ENCODE results near the gene MREG.
"Not testable (repeated sequence)": the region's sequence is repeated elsewhere in the genome, so short reads cannot be mapped to it uniquely, and the experiment has no call there.

MREG gene

DNA sequence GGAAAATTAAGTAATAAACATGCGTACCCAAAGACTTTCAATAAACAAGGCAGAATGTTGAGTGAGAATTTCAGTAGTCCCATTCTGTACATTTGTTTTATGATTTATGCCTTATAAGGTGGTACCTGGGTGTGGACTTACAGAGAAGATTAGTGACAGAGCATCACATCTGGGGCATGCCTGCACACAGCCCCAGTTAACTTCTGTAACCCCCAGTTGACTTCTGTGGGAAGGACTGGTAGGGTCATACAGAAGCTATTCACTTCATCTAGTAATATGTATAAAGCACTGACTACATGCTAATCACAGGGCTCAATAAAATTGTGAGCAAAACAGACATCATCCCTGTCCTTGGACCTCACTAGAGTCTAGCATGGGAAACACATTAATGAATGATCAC lies 16.1 kb downstream of the MREG start:
- Histone ChIP-seq H3K79me2 (ENCODE audit: low read length) (peaks cover 65% of the 10 kb centered on the region), H3K9me2 (replicated peaks; ENCODE audit: insufficient read depth, low read length) (no peaks in the 10 kb centered on the region), H3K27me3 (replicated peaks; ENCODE audit: insufficient read depth, low read length) (no peaks in the 10 kb centered on the region), H3F3A (ENCODE audit: insufficient read depth, low read length) (no peaks in the 10 kb centered on the region), H2AFZ (ENCODE audit: low read length) (no peak overlapping the region), H3K9me3 (replicated peaks; ENCODE audit: insufficient read depth, low read length) (no peaks in the 10 kb centered on the region), H3K9ac (ENCODE audit: low read length) (no peak overlapping the region), H3K27ac (ENCODE audit: low read length) (no peak overlapping the region), H3K4me2 (ENCODE audit: low read depth, low read length) (no peak overlapping the region), H3K4me3 (ENCODE audit: low read length) (no peak overlapping the region), H3K36me3 (replicated peaks; ENCODE audit: insufficient read depth, low read length) (peaks cover 8% of the 10 kb centered on the region; the same call in 1 of the 2 replicates), H3K4me1 (ENCODE audit: low read length) (no peaks in the 10 kb centered on the region), H4K20me1 (ENCODE audit: insufficient read depth, low read length) (no peaks in the 10 kb centered on the region)
- no peak for TF ChIP-seq EZH2 (optimal IDR thresholded peaks at IDR 0.05; ENCODE audit: low read depth, low read length)
- TF ChIP-seq CTCF (IDR thresholded peaks at IDR 0.05; ENCODE audit: low read length) = no peak
- TF ChIP-seq EZH2phosphoT487 (IDR thresholded peaks at IDR 0.05; ENCODE audit: low read length) = no peak
- no peak for DNase-seq

- H3K27me3 ChIP-seq (replicated peaks; ENCODE audit: insufficient read depth, low read length) = no peaks in the 10 kb centered on the region
- DNase-seq = no peak
- H3F3A ChIP-seq (ENCODE audit: insufficient read depth, low read length) = no peaks in the 10 kb centered on the region
- H3K4me3 ChIP-seq (ENCODE audit: low read length) = no peak overlapping the region
- H3K9me3 ChIP-seq (replicated peaks; ENCODE audit: insufficient read depth, low read length) = no peaks in the 10 kb centered on the region
- H3K27ac ChIP-seq (ENCODE audit: low read length) = no peak overlapping the region
- H3K4me2 ChIP-seq (ENCODE audit: low read depth, low read length) = no peak overlapping the region
- peaks cover 8% of the 10 kb centered on the region; the same call in 1 of the 2 replicates for H3K36me3 ChIP-seq (replicated peaks; ENCODE audit: insufficient read depth, low read length)
- H4K20me1 ChIP-seq (ENCODE audit: insufficient read depth, low read length) = no peaks in the 10 kb centered on the region
- no peaks in the 10 kb centered on the region for H3K4me1 ChIP-seq (ENCODE audit: low read length)
- H3K9me2 ChIP-seq (replicated peaks; ENCODE audit: insufficient read depth, low read length) = no peaks in the 10 kb centered on the region
- no peak overlapping the region for H3K9ac ChIP-seq (ENCODE audit: low read length)
- H3K79me2 ChIP-seq (ENCODE audit: low read length) = peaks cover 63% of the 10 kb centered on the region
- TF ChIP-seq EZH2 (optimal IDR thresholded peaks at IDR 0.05; ENCODE audit: low read depth, low read length) (no peak), EZH2phosphoT487 (IDR thresholded peaks at IDR 0.05; ENCODE audit: low read length) (no peak), CTCF (IDR thresholded peaks at IDR 0.05; ENCODE audit: low read length) (no peak)
- no peak overlapping the region for H2AFZ ChIP-seq (ENCODE audit: low read length)
These were observed 18.4 kb downstream of the MREG start for GRCh38 chr2:215994911-215995310.

- not testable (repeated sequence) for H3K4me1 ChIP-seq (ENCODE audit: low read length); H3K9me2 ChIP-seq (replicated peaks; ENCODE audit: insufficient read depth, low read length); H2AFZ ChIP-seq (ENCODE audit: low read length); H3K36me3 ChIP-seq (replicated peaks; ENCODE audit: insufficient read depth, low read length); H3F3A ChIP-seq (ENCODE audit: insufficient read depth, low read length); DNase-seq; H3K9ac ChIP-seq (ENCODE audit: low read length); H3K27ac ChIP-seq (ENCODE audit: low read length); H3K4me3 ChIP-seq (ENCODE audit: low read length); H3K9me3 ChIP-seq (replicated peaks; ENCODE audit: insufficient read depth, low read length); H4K20me1 ChIP-seq (ENCODE audit: insufficient read depth, low read length); H3K4me2 ChIP-seq (ENCODE audit: low read depth, low read length); H3K27me3 ChIP-seq (replicated peaks; ENCODE audit: insufficient read depth, low read length)
- peaks cover 66% of the 10 kb centered on the region for H3K79me2 ChIP-seq (ENCODE audit: low read length)
These were observed 24.7 kb downstream of the MREG start for GRCh38 chr2:215988556-215989207.

DNA sequence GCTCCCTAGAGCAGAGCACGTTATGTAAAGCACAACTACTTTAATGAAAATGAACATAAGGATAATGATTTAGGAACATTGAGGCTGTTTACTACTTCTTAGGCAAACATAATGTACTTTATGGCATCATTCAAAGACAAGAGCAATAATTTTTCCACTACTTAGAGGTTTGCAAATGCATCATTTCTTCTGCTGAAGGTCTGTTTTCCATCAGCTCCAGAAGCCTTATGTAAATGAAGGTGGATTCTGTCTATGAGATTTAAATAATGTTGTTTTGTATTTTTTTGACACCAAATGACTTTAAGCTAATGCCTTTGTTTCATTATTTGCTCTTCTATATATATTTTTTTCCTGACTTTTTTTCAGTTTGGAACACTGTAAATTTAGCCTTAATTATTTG lies 28.1 kb downstream of the MREG start:
- Histone ChIP-seq H3K4me1 (ENCODE audit: low read length) (0 out of 2 replicates have a peak, but pooled peaks cover 2% of the 10 kb centered on the region), H3F3A (ENCODE audit: insufficient read depth, low read length) (no peaks in the 10 kb centered on the region), H3K27ac (ENCODE audit: low read length) (no peak overlapping the region), H3K9me2 (replicated peaks; ENCODE audit: insufficient read depth, low read length) (no peaks in the 10 kb centered on the region), H2AFZ (ENCODE audit: low read length) (no peak overlapping the region), H3K4me3 (ENCODE audit: low read length) (no peak overlapping the region), H3K27me3 (replicated peaks; ENCODE audit: insufficient read depth, low read length) (no peaks in the 10 kb centered on the region), H3K9ac (ENCODE audit: low read length) (no peak overlapping the region), H4K20me1 (ENCODE audit: insufficient read depth, low read length) (no peaks in the 10 kb centered on the region), H3K4me2 (ENCODE audit: low read depth, low read length) (no peak overlapping the region), H3K36me3 (replicated peaks; ENCODE audit: insufficient read depth, low read length) (no peaks in the 10 kb centered on the region), H3K79me2 (ENCODE audit: low read length) (peaks cover 70% of the 10 kb centered on the region), H3K9me3 (replicated peaks; ENCODE audit: insufficient read depth, low read length) (no peaks in the 10 kb centered on the region)
- no peak for DNase-seq
- TF ChIP-seq EZH2phosphoT487 (IDR thresholded peaks at IDR 0.05; ENCODE audit: low read length) = no peak
- no peak for TF ChIP-seq CTCF (IDR thresholded peaks at IDR 0.05; ENCODE audit: low read length)
- TF ChIP-seq EZH2 (optimal IDR thresholded peaks at IDR 0.05; ENCODE audit: low read depth, low read length) = no peak

Data from MM.1S (cell line).